Right hindlimb (tissue), 1 donor: ENCODE data around the gene KCNK16.

Experiments
- DNase-seq: peaks from one replicate; pipeline ENCODE4 v3.0.0-alpha.2; 2018

Gene KCNK16

GRCh38 chr6:39341352-39341751 lies 18.9 kb upstream of the KCNK16 start:
- no peak for DNase-seq

GRCh38 chr6:39339868-39340550 lies 17.5 kb upstream of the KCNK16 start:
- DNase-seq = no peak

GRCh38 chr6:39339096-39339867 lies 16.8 kb upstream of the KCNK16 start:
- DNase-seq = no peak

GRCh38 chr6:39338397-39338796 lies 15.9 kb upstream of the KCNK16 start:
- no peak for DNase-seq

- no peak for DNase-seq
These were observed 13.5 kb upstream of the KCNK16 start for GRCh38 chr6:39335780-39336545.

- DNase-seq = no peak
These were observed 11.3 kb upstream of the KCNK16 start for GRCh38 chr6:39333644-39334438.

- DNase-seq = no peak
These were observed 8.0 kb upstream of the KCNK16 start for GRCh38 chr6:39330476-39330875.

GRCh38 chr6:39330057-39330456 lies 7.6 kb upstream of the KCNK16 start:
- DNase-seq = no peak

- DNase-seq = no peak
These were observed 5.6 kb upstream of the KCNK16 start for GRCh38 chr6:39328066-39328465.

GRCh38 chr6:39327507-39327906 lies 5.0 kb upstream of the KCNK16 start:
- no peak for DNase-seq

GRCh38 chr6:39321761-39322160 lies 741 bp downstream of the KCNK16 start:
- DNase-seq = no peak

GRCh38 chr6:39320363-39320984 lies 2.0 kb downstream of the KCNK16 start:
- DNase-seq = no peak

GRCh38 chr6:39319621-39320362 lies 2.7 kb downstream of the KCNK16 start:
- DNase-seq = peak; percentile 33

- no peak for DNase-seq
These were observed 5.2 kb downstream of the KCNK16 start for GRCh38 chr6:39317256-39317655.

GRCh38 chr6:39314273-39314795 lies 8.2 kb downstream of the KCNK16 start, which contains the start of gene KCNK17:
TSS of gene KCNK17 (minus strand) at chr6:39314419. CDS start at chr6:39314320, 99 bp downstream.
- no peak for DNase-seq

- DNase-seq = no peak
These were observed 8.8 kb downstream of the KCNK16 start for GRCh38 chr6:39313526-39314272.

GRCh38 chr6:39312912-39313525 lies 9.5 kb downstream of the KCNK16 start:
- DNase-seq = peak; percentile 28

- DNase-seq = no peak
These were observed 12.0 kb downstream of the KCNK16 start for GRCh38 chr6:39310542-39310941.

- DNase-seq = peak; percentile 63
These were observed 12.5 kb downstream of the KCNK16 start for GRCh38 chr6:39309942-39310531.

GRCh38 chr6:39307462-39307861 lies 15.0 kb downstream of the KCNK16 start:
- DNase-seq = no peak
